ENCODE results near the gene MRPL24.

DNA sequence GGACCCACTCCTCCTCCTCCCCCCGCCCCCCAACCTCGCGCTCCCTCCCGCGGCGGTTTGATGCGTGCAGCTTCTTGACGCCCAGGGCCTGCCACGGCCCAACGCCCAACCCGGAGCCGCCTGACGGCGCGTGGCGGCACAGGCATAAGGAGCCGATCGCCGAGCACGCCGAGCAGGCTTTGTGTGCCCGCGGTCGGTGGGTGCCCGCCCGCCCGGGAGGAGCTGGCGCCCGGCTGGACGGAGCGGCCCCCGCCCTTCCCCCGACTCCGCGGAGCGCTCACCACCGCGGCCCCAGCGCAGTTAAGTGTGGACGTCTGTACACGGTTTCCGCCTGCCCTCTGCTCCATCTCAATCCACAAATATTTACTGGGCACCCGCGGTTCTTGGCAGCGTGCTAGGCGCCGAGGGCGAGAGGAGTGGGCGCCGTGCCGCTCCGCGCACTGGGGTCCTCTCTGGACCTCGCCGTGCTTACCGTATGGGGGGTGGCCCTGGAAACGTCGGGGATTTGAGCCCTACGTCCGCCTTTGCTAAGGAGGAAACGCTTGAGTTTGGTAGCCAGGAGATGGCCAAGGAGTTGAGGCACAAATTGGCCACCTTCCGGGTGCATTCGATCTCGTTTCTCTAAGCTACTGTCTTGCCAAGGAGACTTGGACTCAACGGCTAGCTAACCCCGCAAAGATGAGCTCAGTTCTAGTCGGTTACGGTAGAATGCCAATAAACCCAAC lies 11.0 kb upstream of the MRPL24 start:
- TF ChIP-seq, protein P1, sequence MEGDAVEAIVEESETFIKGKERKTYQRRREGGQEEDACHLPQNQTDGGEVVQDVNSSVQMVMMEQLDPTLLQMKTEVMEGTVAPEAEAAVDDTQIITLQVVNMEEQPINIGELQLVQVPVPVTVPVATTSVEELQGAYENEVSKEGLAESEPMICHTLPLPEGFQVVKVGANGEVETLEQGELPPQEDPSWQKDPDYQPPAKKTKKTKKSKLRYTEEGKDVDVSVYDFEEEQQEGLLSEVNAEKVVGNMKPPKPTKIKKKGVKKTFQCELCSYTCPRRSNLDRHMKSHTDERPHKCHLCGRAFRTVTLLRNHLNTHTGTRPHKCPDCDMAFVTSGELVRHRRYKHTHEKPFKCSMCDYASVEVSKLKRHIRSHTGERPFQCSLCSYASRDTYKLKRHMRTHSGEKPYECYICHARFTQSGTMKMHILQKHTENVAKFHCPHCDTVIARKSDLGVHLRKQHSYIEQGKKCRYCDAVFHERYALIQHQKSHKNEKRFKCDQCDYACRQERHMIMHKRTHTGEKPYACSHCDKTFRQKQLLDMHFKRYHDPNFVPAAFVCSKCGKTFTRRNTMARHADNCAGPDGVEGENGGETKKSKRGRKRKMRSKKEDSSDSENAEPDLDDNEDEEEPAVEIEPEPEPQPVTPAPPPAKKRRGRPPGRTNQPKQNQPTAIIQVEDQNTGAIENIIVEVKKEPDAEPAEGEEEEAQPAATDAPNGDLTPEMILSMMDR (IDR thresholded peaks at IDR 0.05; ENCODE audit: insufficient read depth, low read depth, low read length) = no peak
- no peak for TF ChIP-seq EZH2 (IDR thresholded peaks at IDR 0.05; ENCODE audit: insufficient read depth, low read length)
